HG02938 (cell line): ENCODE measurements around the gene CDH23.

ENCODE experiments used
- ATAC-seq: cut with Tn5 transposase; IDR thresholded peaks from one replicate; pipeline ENCODE4 v1.9.1; 2021; ENCODE audit warnings: mild to moderate bottlenecking, moderate library complexity; ENCODE audit not compliant: unreplicated experiment

The CDH23 gene

DNA sequence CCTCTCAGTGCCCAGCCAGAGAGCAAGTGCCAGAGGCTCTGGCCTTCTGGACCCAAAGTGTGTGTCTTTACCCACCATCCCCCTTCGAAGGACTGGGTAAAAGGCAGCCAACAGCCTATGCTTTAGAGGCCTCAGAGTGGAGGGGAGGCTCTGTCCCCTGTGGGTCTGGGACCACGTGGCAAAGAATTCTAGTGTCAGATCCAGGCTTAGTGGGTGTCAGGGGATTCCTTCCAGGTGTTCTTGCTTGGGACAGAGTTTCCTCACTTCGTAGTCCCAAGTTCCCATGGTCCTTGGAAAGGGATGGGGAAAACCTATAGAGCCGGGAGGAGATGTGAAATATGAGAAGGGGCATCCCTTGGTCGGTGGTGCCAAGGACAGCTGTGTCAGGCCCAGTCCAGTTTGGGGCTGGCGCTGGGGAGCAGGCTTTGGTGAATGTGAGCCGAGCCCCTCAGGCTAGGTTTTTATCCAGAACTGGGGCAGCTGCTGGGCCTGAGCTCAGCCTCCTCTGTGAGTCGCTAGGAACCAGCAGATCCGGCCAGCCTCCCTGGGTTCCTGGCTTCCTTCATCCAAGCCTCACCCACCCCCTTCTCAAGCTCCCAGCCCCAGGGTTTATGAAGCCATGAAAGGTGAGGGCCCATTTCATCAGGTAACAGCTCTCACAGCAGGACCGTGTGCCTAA is 251.7 kb downstream of the CDH23 start:
- no peak for ATAC-seq

DNA sequence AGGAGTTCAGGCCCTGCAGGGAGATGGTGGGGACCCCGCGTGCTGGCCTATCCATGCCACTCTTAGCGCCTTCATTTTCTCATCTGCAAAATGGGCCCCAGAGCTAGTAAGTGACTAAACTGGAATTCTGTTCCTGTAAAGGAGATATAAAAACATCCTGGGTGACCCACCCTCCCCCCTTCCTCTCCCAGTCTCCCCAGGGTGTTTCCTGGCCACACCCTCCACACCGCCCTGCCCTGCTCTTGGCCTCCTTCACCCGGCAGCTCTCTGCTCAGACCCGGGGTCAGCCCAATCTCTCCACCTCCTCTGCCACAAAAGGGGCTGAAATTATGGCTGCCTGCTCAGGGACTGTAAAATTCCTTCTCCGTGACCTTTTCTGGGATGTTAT is 252.2 kb downstream of the CDH23 start:
- no peak for ATAC-seq

DNA sequence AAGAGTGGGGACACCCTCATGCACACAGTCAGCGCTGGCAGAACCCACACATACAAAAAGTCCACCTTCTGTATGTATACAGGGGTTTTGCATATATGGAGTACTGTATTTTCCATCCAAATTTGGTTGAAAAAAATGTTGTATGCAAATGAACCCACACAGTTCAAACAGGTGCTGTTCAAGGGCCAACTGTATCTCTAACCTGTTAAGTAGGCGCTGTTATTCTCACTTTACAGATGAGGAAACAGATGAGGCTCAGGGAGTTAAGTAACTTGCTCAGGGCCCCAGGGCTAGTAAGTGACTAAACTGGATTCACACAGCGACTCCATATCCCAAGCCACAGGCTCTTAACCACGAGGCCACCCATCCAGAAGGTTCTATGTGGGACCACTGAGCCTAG is 252.9 kb downstream of the CDH23 start:
- ATAC-seq, result no peak

DNA sequence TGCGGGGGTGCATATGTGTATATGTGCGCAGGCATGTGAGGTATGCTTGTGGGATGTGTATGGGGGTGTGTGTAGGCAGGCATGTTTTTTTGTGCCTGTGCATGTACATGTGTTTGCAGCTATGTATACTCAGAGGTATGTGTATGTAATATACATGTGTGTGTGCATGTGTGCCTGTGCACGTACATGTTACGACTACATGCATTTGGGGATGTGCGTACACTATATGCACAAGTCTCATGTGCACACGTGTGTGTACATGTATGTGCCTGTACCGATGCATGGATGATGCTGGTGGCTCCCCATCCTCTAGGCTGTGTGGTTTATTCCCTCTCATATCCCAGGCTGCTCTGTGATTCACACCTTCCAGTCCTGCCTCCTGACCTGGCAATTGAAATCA is 253.7 kb downstream of the CDH23 start:
- ATAC-seq, result no peak

DNA sequence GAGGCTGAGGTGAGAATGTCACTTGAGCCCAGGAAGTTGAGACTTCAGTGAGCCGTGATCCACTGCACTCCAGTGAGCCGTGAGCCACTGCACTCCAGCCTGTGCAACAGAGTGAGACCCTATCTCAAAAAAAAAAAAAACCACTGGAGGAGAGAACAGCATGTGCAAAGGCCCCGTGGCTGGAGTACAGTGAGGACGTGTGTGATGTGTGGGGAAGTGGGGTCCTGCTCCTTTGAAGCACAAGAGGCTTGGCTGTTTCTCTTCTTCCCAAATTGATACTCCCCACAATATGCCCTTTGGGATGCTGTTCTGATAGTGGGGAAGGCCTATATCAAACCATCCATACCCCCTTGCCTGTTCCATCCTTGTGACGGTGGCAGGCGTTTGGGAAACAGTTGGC is 254.7 kb downstream of the CDH23 start:
- ATAC-seq, result no peak

DNA sequence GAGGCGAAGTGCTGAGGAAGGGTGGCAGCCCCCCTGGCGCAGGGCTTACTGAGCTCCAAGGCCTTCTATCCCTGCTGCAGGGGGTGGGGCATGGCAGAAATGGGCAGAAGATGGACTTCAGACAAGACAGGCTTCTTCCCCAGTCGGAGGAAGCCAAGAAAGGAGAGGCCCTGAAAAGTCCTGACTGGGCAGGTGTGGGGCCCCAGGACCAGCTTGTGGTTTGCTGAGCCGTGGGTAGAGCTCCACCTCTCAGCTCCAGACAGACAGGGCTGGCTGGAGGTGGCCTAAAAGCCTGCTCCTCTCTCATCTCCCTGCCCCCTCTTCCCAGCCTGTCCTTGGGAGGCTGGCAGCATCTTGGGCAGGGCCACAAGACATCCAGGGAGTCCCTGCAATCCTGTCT is 255.2 kb downstream of the CDH23 start:
- ATAC-seq, result no peak

DNA sequence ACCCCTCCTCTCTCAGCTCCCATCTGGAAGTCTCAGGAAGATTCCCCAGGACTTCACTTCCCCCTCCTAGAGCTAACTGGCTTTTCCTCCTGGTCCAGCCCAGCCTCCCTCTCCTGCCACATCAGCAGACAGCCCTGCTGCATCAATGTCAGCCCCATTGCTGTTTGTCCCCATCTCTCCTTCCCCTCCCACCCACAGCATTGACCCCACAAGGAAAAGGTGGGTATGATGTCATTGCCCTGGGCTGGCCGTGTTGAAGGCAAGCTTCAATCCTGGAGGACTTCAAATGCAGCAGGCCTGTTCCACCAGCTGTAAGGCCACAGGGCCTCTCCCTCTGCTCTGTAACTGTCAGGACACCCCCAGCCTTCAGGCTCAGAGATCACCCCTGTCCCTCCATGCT is 256.3 kb downstream of the CDH23 start:
- ATAC-seq, result no peak

DNA sequence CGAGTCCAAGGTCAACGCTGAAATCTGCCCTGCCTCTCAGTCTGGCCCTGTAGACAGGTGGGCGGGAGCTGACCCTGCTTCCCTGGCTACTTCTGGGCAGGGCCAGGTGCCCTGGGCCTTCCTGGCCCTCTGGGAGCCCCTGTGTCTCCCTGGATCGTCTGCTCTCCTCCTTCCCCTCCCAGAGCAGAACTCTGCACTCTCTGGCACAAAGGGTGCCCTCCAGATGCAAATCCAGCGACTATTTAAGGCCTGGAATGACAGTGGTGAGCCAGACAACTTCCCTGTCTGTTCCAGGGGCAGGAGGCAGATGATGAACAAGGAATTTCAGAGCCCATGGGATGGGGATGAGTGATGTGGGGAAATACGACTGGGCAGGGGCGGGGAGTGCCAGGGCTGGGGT is 259.5 kb downstream of the CDH23 start:
- no peak for ATAC-seq

DNA sequence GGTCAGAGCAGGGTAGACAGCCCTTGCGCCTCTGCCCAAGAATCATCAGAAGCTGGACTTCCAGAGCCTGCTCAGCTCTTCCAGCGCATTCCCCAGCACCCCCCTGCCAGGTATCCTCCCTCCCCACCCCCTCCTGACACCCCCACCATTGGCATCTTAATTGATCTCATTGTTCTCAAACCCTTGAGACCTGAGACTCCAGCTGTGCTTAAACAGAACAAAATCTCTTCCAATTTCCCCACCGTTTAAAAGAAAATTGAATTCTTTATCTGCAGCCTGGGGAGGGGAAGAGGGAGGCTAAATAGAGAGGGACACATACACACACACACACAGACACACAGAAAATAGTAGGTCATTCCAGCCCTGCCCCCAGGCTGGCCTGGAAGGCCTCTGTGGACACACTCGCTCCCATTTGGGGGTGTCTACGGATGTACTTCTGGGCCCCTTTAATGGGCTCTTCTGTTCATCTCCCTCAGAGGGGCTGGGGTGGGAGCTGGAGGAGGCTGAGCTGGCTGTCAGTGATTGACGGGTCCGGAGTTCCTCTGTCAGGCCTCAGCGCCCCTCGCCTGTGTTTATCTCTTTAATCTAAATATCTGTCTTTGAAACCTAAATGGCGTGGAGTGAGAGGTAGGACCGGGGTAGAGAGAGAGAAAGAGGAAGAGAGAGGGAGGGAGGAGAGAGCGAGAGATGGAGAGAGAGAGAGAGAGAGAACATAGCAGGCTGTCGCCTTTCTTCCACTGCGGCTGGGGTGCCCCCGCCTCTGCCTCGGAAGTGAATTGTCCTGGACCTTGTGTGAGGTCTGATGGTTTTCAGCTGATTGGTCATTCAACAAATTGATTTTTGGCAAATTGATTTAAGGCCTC is 261.1 kb downstream of the CDH23 start:
- ATAC-seq, result no peak

DNA sequence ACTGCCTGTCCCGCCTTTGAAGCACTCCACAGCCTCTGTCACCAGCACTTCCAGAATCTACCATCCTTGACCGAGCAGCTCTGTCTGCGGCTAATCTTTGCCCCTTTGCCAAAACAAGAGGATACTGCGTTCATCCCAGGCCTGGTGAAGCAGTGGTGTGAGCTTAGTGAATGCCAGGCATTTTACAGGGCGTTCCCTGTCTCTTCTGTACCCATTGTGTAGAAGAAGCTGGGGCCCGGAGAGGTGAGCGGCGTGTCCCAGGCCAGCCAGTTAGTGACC is 261.7 kb downstream of the CDH23 start:
- ATAC-seq, result no peak

DNA sequence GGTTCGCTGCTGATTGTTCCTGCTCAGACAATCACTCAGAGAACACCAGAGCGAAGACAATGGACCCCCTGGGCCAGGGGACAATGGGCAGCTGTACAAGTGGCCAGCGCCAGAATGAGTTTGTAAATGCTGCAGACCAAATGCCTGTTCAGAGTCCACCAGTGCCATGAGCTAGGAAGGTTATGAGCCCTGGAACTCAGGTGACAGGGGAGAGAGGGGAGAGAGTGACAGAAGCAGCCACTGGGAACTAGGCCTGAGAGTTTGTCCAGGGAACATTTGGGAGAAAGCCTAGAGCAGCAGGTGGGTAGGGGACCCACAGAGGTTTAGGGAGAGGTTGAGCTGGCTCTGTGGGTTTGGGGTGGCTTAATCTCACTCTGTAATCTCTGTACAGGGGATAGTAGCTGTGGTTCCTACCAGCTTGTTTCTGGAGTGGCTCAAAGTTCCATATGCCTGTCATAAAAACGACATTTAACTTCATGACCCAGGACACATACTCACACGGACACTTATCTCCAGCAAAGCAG is 262.5 kb downstream of the CDH23 start:
- no peak for ATAC-seq

DNA sequence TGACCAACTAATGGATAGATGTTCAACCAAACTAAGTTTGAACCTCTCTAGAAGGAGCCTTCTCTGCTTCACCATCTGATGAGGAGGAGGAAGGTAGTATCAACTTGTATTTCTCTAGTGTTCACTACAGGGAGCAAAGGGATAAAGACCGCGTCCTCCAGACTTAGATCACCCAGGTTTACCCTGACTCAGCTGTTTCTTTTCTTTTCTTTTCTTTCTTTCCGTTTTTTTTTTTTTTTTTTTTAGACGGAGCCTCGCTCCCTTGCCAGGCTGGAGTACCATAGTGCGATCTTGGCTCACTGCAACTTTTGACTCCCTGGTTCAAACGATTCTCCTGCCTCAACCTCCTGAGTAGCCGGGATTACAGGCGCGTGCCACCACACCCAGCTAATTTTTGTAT is 263.0 kb downstream of the CDH23 start:
- no peak for ATAC-seq

DNA sequence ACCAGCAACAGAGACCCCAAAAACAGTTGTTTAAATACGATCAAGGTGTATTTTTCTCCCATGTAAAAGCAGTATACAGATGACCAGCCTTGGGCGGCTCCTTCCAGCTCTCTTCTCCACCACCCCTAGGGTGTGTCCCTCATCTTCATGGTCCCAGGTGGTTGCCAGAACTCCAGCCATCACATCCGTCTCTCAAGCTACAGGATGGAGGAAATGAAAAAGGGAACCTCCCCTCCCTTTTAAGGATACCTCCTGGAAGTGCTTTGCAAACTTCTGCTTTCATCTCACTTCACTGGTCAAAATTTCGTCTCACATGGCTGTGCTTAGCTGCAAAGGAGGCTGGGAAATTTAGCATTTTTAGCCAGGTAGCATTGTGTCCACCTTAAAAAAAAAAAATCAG is 263.6 kb downstream of the CDH23 start:
- no peak for ATAC-seq

DNA sequence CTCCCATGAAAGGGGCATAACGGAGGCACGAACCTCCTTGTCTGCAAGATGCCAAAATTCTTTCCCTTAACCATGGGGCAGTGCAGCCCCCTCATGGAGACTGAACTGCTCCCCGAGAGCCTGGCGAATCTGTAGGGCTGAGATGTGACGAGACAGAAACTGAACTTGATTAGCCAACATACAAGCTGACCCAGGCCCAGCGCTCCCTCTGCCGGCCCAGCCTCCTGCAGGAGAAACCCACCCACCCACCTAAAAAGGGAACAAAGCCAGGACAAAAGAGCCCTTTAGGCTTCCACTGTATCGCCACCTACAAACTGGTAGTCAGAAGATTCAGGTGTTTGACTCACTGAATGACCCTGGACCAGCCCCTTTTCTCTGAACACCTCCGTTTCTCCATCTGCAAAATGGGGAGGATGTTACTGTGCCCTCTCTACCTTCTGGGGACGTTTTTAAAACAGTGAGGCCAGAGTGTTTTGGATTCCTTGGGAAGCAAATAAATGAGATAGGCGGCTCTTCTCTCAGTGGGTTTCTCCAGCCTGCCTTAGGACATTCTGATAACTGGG is 264.4 kb downstream of the CDH23 start:
- no peak for ATAC-seq

DNA sequence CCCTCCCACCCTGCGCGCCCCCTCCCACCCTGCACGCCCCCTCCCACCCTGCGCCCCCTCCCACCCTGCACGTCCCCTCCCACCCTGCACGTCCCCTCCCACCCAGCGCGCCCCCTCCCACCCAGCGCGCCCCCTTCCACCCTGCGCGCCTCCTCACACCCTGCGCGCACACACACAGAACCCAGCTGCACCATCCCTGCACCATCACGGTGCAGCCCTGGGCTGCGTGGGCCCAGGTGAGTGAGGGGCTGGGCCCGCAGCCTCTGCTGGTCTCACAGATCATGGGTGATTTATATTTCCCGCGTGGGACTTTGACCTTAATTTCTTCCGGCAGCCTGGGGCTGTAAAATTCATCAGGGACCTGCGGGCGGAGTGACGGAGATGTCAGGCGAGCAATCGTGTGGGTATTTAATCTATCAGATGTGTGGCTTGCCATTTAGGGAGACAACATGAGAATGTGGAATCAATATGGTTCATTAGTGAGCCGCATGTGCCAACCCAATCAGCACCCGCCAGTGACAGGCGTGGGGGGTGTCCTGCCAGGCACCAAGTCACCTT is 265.1 kb downstream of the CDH23 start:
- ATAC-seq, result no peak

DNA sequence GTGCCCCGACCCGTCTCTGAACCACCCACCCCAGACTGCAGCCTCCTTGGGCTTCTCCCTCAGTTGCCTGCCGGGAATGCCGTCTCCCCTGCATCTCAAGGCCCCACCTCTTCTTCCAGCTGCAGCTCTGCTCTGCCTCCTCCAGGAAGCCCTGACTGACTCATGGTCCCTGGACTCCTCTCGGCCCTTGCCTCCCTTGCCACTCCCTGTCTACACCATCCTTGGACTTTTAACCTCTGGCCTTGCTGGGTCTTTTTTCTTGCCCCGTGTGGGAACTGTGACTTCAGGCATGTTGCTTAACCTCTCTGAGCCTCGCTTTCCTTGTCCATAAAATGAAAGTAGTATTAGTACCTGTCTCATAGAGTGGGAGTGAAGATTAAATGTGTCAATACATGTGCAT is 266.6 kb downstream of the CDH23 start:
- no peak for ATAC-seq

DNA sequence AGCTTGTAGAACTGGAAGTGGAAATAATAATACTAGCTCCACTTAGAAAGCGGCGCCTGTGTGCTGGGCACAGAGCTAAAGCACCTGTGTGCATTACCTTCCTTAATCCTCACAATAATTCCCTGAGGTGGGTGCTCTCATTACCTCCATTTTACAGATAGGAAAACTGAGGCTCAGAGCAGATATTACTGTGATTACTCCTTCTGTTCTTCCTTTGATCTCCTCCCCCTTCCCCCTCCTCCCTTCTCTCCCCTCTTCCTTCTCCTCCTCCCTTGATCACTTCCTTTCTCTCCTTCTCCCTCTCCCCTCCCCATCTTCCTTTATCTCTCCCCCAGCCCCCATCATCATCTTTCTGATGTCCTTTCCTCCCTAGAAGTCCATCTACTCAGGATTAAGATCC is 267.9 kb downstream of the CDH23 start:
- no peak for ATAC-seq

DNA sequence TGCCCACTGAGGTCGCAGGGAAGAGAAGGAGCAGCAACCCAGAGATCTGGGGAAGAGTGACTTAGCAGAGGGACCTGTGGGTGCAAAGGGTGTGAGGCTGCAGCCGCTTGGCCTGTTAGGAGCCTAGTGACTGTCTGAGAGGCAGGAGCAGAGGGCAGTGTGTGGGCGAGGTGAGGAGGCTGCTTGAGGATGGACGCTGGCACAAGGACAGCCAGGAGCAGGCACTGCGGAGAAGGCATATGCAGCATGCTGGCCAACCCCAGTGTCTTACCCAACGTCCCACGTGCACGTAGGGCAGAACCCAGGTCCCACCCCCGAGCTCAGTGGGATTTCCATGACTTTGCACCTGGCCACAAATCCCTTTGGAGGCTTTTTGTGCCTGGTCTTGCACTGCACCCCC is 268.7 kb downstream of the CDH23 start:
- ATAC-seq, result no peak

DNA sequence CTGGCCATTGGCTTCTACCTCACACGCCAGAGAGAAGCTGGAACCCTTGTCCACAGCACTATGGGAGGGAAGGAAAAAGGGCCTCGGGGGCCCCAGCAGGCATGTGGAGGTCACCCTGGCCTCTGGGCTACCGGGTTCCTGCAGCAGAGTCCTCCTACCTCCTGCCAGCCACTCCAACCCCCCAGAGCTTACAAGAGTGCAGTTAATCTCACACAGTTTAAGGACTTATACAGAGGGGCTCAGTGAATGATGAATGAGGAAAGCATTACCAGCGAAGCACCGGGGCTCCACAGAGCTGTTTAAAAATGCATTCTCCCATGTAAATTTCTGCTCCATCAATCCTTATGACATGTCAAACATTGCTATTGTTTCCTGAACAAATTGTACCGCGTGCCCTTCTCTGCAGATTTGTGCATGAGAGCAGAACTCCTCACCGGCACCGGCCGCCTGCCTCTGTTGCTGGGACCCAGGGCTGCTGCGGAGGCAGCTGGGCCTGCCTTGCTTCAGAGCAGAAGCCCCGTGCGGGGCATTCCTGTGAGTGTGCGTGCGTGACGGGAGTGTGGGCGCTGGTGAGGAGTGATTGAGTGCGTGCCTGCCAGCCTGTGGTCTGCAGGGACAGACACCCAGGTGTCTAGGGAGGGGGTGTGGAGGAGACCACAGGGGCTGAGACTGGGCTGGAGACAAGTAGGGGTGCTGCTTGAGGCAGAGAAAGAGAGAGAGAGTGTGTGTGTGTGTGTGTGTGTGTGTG is 270.1 kb downstream of the CDH23 start:
- no peak for ATAC-seq

DNA sequence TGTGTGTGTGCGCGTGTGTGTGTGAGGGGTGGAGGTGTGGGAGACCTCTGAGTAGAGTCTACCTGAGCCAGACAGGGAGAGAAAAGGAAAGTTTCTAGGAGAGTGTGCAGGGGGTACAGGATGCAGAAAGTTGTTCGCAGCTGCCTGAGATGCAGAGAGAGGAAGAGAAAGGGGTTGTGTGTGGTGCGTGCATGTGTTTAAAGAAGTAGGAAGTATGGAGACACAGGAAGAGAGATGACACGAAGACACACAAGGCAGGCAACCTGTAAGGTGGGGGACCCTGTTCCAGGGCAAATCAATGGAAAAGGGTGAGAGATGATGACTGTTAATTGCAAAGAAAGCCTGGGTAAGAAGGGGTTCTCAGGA is 270.6 kb downstream of the CDH23 start:
- no peak for ATAC-seq
